GM18951 (cell line): ENCODE measurements around the gene PLD5.
"Not testable (repeated sequence)": the region's sequence is repeated elsewhere in the genome, so short reads cannot be mapped to it uniquely, and the experiment has no call there.

Experiments
- POLR2A ChIP-seq: IDR thresholded peaks from 4 replicates; pipeline ENCODE4 v1.6.1; 2011; ENCODE audit warnings: mild to moderate bottlenecking; ENCODE audit not compliant: insufficient read length, insufficient read depth; ENCODE audit errors: extremely low read depth
- in situ Hi-C: fragments of 300-500 bp; cut with MboI; formaldehyde crosslinking; loops from one replicate; pipeline ENCODE4 v1.12.0; 2022; ENCODE audit warnings: low sequenced_read_pairs, mixed read lengths, inconsistent platforms; ENCODE audit not compliant: unreplicated experiment

Gene PLD5

DNA sequence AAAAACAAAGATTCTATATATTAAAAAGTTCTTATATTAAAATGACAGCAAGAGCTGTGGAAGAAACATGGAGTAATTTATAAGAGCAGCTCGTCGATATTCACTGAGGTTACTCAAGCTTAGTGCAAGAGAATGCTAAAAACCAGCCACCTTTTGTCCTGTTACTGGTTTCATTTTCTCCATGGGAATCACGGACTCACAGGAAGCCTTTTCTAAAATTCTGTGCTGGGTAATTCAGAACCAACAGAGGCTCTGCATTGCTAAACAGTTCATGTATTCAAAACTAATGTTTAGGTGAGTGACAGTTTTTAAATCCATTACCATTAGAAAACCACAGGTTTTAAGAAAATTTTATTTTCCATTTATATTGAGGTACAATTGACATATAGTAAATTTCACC, 377.8 kb downstream of the PLD5 start:
- in situ Hi-C loops: no loop called here
- no peak for TF ChIP-seq POLR2A

- in situ Hi-C loops: no loop called here
- no peak for TF ChIP-seq POLR2A
Observed at GRCh38 chr1:242140836-242141235, 383.7 kb downstream of the PLD5 start.

- in situ Hi-C loops: no loop called here
- no peak for TF ChIP-seq POLR2A
Observed at GRCh38 chr1:242139986-242140385, 384.5 kb downstream of the PLD5 start.

DNA sequence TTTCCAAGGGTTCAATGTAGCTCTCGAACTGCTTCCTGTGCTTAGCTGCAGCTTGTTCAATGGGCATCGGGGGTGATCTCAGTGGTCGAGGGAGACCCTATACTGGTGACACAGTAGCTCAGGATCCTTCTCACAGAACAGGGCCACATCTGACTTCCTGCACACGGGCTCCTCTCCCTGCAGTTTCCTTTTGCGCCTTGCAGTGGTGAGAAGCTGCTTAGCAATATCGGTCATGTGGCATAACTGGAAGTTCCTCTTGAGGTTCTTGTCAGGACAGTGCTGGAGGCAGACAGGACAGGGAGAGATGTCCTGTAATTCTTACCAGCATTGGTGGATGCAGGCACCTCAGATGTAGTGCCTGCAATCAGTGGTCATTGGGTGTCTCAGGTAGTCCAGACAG, 385.1 kb downstream of the PLD5 start:
- in situ Hi-C loops: no loop called here
- TF ChIP-seq POLR2A: no peak

- in situ Hi-C loops: no loop called here
Observed at GRCh38 chr1:242133796-242134195, 390.7 kb downstream of the PLD5 start.

GRCh38 chr1:242133351-242133750, 391.1 kb downstream of the PLD5 start:
- in situ Hi-C loops: no loop called here
- TF ChIP-seq POLR2A: no peak

More at GRCh38 chr1:242133796-242134195, 390.7 kb downstream of the PLD5 start:
- TF ChIP-seq POLR2A: no peak

GRCh38 chr1:242132121-242132817, 392.2 kb downstream of the PLD5 start:
- in situ Hi-C loops: no loop called here

GRCh38 chr1:242128951-242129502, 395.5 kb downstream of the PLD5 start:
- in situ Hi-C loops: no loop called here
- no peak for TF ChIP-seq POLR2A

More at GRCh38 chr1:242132121-242132817, 392.2 kb downstream of the PLD5 start:
- no peak for TF ChIP-seq POLR2A

- no peak for TF ChIP-seq POLR2A
- in situ Hi-C loops: no loop called here
Observed at GRCh38 chr1:242120432-242120831, 404.1 kb downstream of the PLD5 start.

- TF ChIP-seq POLR2A: no peak
- in situ Hi-C loops: no loop called here
Observed at GRCh38 chr1:242100921-242101320, 423.6 kb downstream of the PLD5 start.

DNA sequence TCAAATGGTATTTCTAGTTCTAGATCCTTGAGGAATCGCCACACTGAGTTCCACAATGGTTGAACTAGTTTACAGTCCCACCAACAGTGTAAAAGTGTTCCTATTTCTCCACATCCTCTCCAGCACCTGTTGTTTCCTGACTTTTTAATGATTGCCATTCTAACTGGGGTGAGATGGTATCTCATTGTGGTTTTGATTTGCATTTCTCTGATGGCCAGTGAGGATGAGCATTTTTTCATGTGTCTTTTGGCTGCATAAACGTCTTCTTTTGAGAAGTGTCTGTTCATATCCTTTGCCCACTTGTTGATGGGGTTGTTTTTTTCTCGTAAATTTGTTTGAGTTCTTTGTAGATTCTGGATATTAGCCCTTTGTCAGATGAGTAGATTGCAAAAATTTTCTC, 427.2 kb downstream of the PLD5 start:
- in situ Hi-C loops: not testable (repeated sequence)

DNA sequence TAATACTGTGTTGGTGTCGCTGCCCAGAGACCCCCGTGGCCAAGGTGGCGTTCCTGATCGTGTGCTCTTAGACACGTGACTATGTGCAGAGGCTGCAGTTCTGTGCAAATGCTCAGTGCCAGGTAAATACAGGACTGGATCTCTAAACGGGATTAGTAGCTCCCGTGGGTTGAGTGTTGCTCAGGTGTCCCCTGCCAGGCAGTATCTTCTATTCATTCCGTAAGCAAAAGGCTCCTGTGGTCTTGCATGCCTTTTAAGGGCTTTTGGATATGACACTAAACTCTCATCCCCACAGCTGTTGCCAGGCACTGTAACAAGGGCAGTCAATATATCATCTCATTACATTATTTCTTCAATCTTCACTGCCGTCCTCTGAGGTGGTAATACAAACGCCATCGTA, 431.4 kb downstream of the PLD5 start:
- in situ Hi-C loops: no loop called here

DNA sequence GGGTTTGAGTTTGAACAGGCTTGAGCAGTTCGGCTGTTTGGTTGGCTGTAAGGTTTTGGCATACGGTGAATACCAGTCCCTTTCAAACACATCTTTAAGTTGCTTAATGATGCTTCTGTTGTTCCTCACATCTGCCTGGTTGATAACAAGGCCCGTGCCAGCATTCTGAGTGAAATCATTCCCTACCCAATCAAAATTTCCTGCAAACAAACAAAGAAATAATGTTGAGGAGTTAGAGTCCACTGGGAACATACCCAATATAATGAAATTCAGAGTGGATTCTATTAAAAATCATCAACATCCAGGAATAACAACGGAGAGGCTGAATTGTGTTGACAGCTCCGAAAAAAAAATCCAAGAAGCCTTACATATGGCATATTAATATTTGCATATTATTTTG, 434.6 kb downstream of the PLD5 start:
- in situ Hi-C loops: no loop called here
- TF ChIP-seq POLR2A: no peak

More for the DNA sequence above, 431.4 kb downstream of the PLD5 start:
- no peak for TF ChIP-seq POLR2A

- no peak for TF ChIP-seq POLR2A
Observed at GRCh38 chr1:242088875-242089274, 435.6 kb downstream of the PLD5 start.

More at GRCh38 chr1:242088875-242089274, 435.6 kb downstream of the PLD5 start:
- in situ Hi-C loops: no loop called here
